IMR-90 (cell line): ENCODE measurements around the gene TIMP1. TPM values are rescaled to one million over a fixed set of nuclear protein-coding genes. Genes with fewer than 3 reads are reported as not detected.

ENCODE experiments used
- ATAC-seq: fragments of 200-7000 bp; cut with Tn5 transposase; 2 replicates; pipeline ENCODE4 v1.9.1; 2020; ENCODE audit warnings: low read depth, mild to moderate bottlenecking, moderate library complexity
- BruUV-seq: library from RNA; stranded (reverse); fragments of 400-500 nt; replicated peaks from 2 replicates; lab custom pipeline; 2021; lab: Mats Ljungman, UMichigan
- CTCF ChIA-PET: fragments of 300-600 bp; formaldehyde crosslinking; extraction: SDS; loops from one replicate; lab custom pipeline; 2021; ENCODE audit warnings: antibody characterized with exemption; lab: Yijun Ruan, JAX
- POLR2A ChIA-PET: fragments of 300-600 bp; sonication (Branson Sonifier 250); formaldehyde crosslinking; loops from one replicate; lab custom pipeline; 2022; ENCODE audit warnings: antibody characterized with exemption; ENCODE audit not compliant: unreplicated experiment; lab: Charles Lee
- DNase-seq: peaks from one replicate; pipeline ENCODE4 v3.0.0; 2013
- H2AFZ ChIP-seq: replicated peaks from 2 replicates; pipeline ENCODE3; 2013; ENCODE audit warnings: low read length, mild to moderate bottlenecking; ENCODE audit not compliant: poor library complexity
- H2AK5ac ChIP-seq: 2 replicates; pipeline ENCODE4 v1.6.1; 2013; ENCODE audit warnings: low read depth, low read length, inconsistent platforms
- H2AK9ac ChIP-seq: replicated peaks from 2 replicates; pipeline ENCODE3; 2013; ENCODE audit warnings: mild to moderate bottlenecking, low read depth, low read length, moderate library complexity; ENCODE audit not compliant: poor library complexity
- H2BK120ac ChIP-seq: 2 replicates; pipeline ENCODE4 v1.6.1; 2013; ENCODE audit warnings: low read depth, low read length, inconsistent platforms
- H2BK15ac ChIP-seq: 3 replicates; pipeline ENCODE4 v1.6.1; 2013; ENCODE audit warnings: low read depth, low read length, inconsistent platforms
- H2BK20ac ChIP-seq: 2 replicates; pipeline ENCODE4 v1.6.1; 2013; ENCODE audit warnings: low read depth, mild to moderate bottlenecking, inconsistent platforms, low read length, moderate library complexity
- H2BK5ac ChIP-seq: 2 replicates; pipeline ENCODE4 v1.6.1; 2013; ENCODE audit warnings: mild to moderate bottlenecking, low read depth, low read length, inconsistent platforms; ENCODE audit not compliant: poor library complexity, severe bottlenecking
- H3K14ac ChIP-seq: replicated peaks from 2 replicates; pipeline ENCODE4 v1.6.1; 2013; ENCODE audit warnings: low read depth, low read length, inconsistent platforms
- H3K18ac ChIP-seq: 2 replicates; pipeline ENCODE4 v1.6.1; 2013; ENCODE audit warnings: low read depth, low read length, control low read depth
- H3K23ac ChIP-seq: 2 replicates; pipeline ENCODE4 v1.6.1; 2013; ENCODE audit warnings: low read depth, low read length, inconsistent platforms
- H3K27ac ChIP-seq: 2 replicates; pipeline ENCODE4 v1.5.1; 2013; ENCODE audit warnings: mild to moderate bottlenecking, control low read depth, low read length; ENCODE audit not compliant: insufficient read depth
- H3K27me3 ChIP-seq: 2 replicates; pipeline ENCODE4 v1.6.1; 2013; ENCODE audit warnings: low read length; ENCODE audit not compliant: control insufficient read depth, insufficient read depth
- H3K36me3 ChIP-seq: 2 replicates; pipeline ENCODE4 v1.6.1; 2013; ENCODE audit warnings: low read length, mixed read lengths; ENCODE audit not compliant: control insufficient read depth, insufficient read depth
- H3K4ac ChIP-seq: 2 replicates; pipeline ENCODE4 v1.6.1; 2013; ENCODE audit warnings: low read depth, low read length, inconsistent platforms
- H3K4me1 ChIP-seq: 2 replicates; pipeline ENCODE4 v1.6.1; 2013; ENCODE audit warnings: low read length, mixed read lengths; ENCODE audit not compliant: control insufficient read depth, insufficient read depth
- H3K4me2 ChIP-seq: 2 replicates; pipeline ENCODE4 v1.6.1; 2013; ENCODE audit warnings: low read depth, mild to moderate bottlenecking, control low read depth, low read length, moderate library complexity
- H3K4me3 ChIP-seq: 2 replicates; pipeline ENCODE4 v1.5.1; 2013; ENCODE audit warnings: low read depth, mild to moderate bottlenecking, control low read depth, low read length, moderate library complexity; ENCODE audit not compliant: insufficient read depth
- H3K56ac ChIP-seq: 2 replicates; pipeline ENCODE4 v1.6.1; 2013; ENCODE audit warnings: low read length, inconsistent platforms; ENCODE audit not compliant: insufficient read depth; ENCODE audit errors: extremely low read depth
- H3K79me1 ChIP-seq, 2 experiments: 2 replicates each; pipeline ENCODE4 v1.6.1; 2013; ENCODE audit warnings: low read length in 2 of 2, inconsistent platforms in 1 of 2, low read depth in 1 of 2
- H3K9ac ChIP-seq: 2 replicates; pipeline ENCODE4 v1.6.1; 2013; ENCODE audit warnings: low read depth, low read length, control low read depth
- H3K9me1 ChIP-seq: 2 replicates; pipeline ENCODE4 v1.6.1; 2013; ENCODE audit warnings: low read length, inconsistent platforms; ENCODE audit not compliant: insufficient read depth
- H3K9me3 ChIP-seq: 2 replicates; pipeline ENCODE4 v1.6.1; 2013; ENCODE audit warnings: low read length; ENCODE audit not compliant: control insufficient read depth, insufficient read depth
- H4K20me1 ChIP-seq: 2 replicates; pipeline ENCODE4 v1.6.1; 2013; ENCODE audit warnings: low read length, inconsistent platforms; ENCODE audit not compliant: insufficient read depth
- H4K5ac ChIP-seq: 2 replicates; pipeline ENCODE4 v1.6.1; 2013; ENCODE audit warnings: mild to moderate bottlenecking, low read depth, low read length, control low read depth
- H4K8ac ChIP-seq, 2 experiments: 2 replicates each; pipeline ENCODE4 v1.6.1; 2013; ENCODE audit warnings: low read depth in 2 of 2, low read length in 2 of 2, control low read depth in 1 of 2, inconsistent platforms in 1 of 2
- H4K91ac ChIP-seq: 2 replicates; pipeline ENCODE4 v1.6.1; 2013; ENCODE audit warnings: low read depth, low read length, inconsistent platforms; ENCODE audit not compliant: insufficient read depth
- BHLHE40 ChIP-seq: fragments of 150-350 bp; IDR thresholded peaks from 2 replicates; pipeline ENCODE4 v1.6.1; 2016; ENCODE audit warnings: mild to moderate bottlenecking, low read depth, low read length
- CEBPB ChIP-seq: IDR thresholded peaks from 2 replicates; pipeline ENCODE4 v1.6.1; 2012; ENCODE audit warnings: low read depth, low read length, improper control_type of control experiment
- CHD1 ChIP-seq: IDR thresholded peaks from 2 replicates; pipeline ENCODE4 v1.6.1; 2012; ENCODE audit warnings: low read depth, low read length, improper control_type of control experiment
- FOS ChIP-seq: fragments of 150-350 bp; IDR thresholded peaks from 2 replicates; pipeline ENCODE4 v1.6.1; 2016; ENCODE audit warnings: low read depth, low read length
- MAFK ChIP-seq: IDR thresholded peaks from 2 replicates; pipeline ENCODE4 v1.6.1; 2012; ENCODE audit warnings: low read depth, low read length, improper control_type of control experiment
- MAZ ChIP-seq: IDR thresholded peaks from 2 replicates; pipeline ENCODE4 v1.6.1; 2012; ENCODE audit warnings: low read depth, mild to moderate bottlenecking, low read length, improper control_type of control experiment, moderate library complexity, borderline replicate concordance
- MXI1 ChIP-seq: IDR thresholded peaks from 2 replicates; pipeline ENCODE4 v1.6.1; 2012; ENCODE audit warnings: low read depth, mild to moderate bottlenecking, low read length, moderate library complexity, borderline replicate concordance
- NFE2L2 ChIP-seq: fragments of 150-350 bp; IDR thresholded peaks from 2 replicates; pipeline ENCODE4 v1.6.1; 2016; ENCODE audit warnings: low read depth, mild to moderate bottlenecking, low read length
- POLR2A ChIP-seq: IDR thresholded peaks from 2 replicates; pipeline ENCODE4 v1.6.1; 2012; ENCODE audit warnings: mild to moderate bottlenecking, low read depth, low read length
- RAD21 ChIP-seq: IDR thresholded peaks from 2 replicates; pipeline ENCODE4 v1.6.1; 2012; ENCODE audit warnings: low read length, improper control_type of control experiment
- RCOR1 ChIP-seq: IDR thresholded peaks from 2 replicates; pipeline ENCODE4 v1.6.1; 2012; ENCODE audit warnings: mild to moderate bottlenecking, low read length, improper control_type of control experiment; ENCODE audit not compliant: insufficient replicate concordance
- SMC3 ChIP-seq: fragments of 150-350 bp; IDR thresholded peaks from 2 replicates; pipeline ENCODE4 v1.6.1; 2016; ENCODE audit warnings: low read depth, mild to moderate bottlenecking, antibody characterized with exemption, low read length, moderate library complexity
- WGBS, 2 experiments: methylation state at CpG; one replicate each; pipeline versions ENCODE4 v1.1.5 to v1.1.7; 2013; ENCODE audit warnings: missing lambda C conversion rate in 2 of 2; ENCODE audit not compliant: insufficient read length in 1 of 2; ENCODE audit errors: extremely low coverage in 2 of 2; 5-methylcytosine and 5-hydroxymethylcytosine counted together
- dilution Hi-C: fragments of 300-500 bp; cut with HindIII; formaldehyde crosslinking; loops from one replicate; pipeline ENCODE4 v1.14.3; 2018; ENCODE audit warnings: low sequenced_read_pairs; ENCODE audit not compliant: unreplicated experiment
- in situ Hi-C: fragments of 300-500 bp; cut with MboI; formaldehyde crosslinking; loops from 3 replicates; pipeline ENCODE4 v1.14.3; 2019; ENCODE audit warnings: low sequenced_read_pairs, inconsistent platforms, mixed read lengths
- intact Hi-C: fragments of 100-400 bp; cut with micrococcal nuclease; formaldehyde crosslinking; loops from 2 replicates; pipeline ENCODE4 v1.10.0; 2022
- polyA plus RNA-seq, 3 experiments: library from polyadenylated mRNA; depleted of rRNA; stranded (reverse); fragments of >200 nt; gene quantifications; 2 replicates each; pipeline ENCODE4 v1.2.3, GENCODE V29; 2012; ENCODE audit warnings: low replicate concordance in 1 of 3
- total RNA-seq: library from RNA; depleted of rRNA; stranded (reverse); fragments of >200 nt; gene quantifications from 2 replicates; pipeline ENCODE4 v1.2.3, GENCODE V29; 2012
- TF ChIP-seq, protein P1 (sequence below): fragments of 150-350 bp; IDR thresholded peaks from 2 replicates; pipeline ENCODE4 v1.6.1; 2017; ENCODE audit warnings: mild to moderate bottlenecking, antibody characterized with exemption, low read length, low read depth
- TF ChIP-seq, protein P2 (sequence below): fragments of 150-350 bp; IDR thresholded peaks from 2 replicates; pipeline ENCODE4 v1.6.1; 2016; ENCODE audit warnings: low read depth, mild to moderate bottlenecking, low read length, moderate library complexity, borderline replicate concordance
- TF ChIP-seq, protein P3 (sequence below): conservative IDR thresholded peaks from 2 replicates; pipeline ENCODE4 v1.5.1; 2012; ENCODE audit warnings: mild to moderate bottlenecking, low read depth, low read length, improper control_type of control experiment

TIMP1 gene
- total and polyA plus RNA-seq, 2 of the 4 experiments (the other 2 are of a cell fraction), result 512 to 3,078 TPM

DNA sequence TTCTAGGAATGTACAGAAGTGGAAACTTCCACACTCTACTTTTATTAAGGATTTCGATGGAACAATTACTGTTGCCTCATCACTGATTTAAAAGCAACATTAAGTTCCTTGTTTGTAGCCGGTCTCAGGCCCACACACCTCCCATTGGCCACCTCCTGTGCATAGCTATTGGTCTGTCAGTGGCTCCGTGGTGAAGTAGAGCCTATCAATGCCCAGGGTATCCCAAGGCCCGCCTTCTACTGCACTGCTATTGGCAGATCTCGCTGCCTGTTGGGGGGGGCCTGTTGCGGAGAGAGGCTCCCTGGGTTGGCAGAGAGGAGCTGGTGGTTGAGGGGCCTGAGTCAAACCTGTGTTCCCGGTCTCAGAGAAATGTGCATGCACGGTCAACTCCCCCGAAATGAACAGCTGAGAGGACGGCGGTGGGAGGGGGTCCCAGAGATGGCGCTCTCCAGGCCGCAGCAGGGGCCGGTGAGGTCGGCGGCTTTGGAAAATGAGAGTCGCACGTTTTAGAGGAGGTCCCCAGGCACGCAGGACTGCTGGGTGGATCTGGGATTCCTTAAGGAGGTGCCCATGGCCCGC is 26.1 kb upstream of the TIMP1 start:
- H2AK9ac ChIP-seq, result peak overlapping the region; percentile 58
- peak; percentile 92 for DNase-seq
- peak overlapping the region; percentile 56 for H3K4me3 ChIP-seq
- H2BK15ac ChIP-seq, result no peak overlapping the region
- H2BK5ac ChIP-seq, result peak overlapping the region; percentile 71
- peaks cover 0 to 8% of the 10 kb centered on the region in 2 experiments; a peak in 1 of 4 replicates for H3K79me1 ChIP-seq
- peak overlapping the region; percentile 68 for H3K9ac ChIP-seq
- H3K27ac ChIP-seq, result peak overlapping the region; percentile 65
- H3K4me2 ChIP-seq, result peak overlapping the region; percentile 79
- H2BK20ac ChIP-seq, result no peak overlapping the region
- in situ Hi-C loops (no loop called here), intact Hi-C loops (no loop called here), dilution Hi-C loops (no loop called here)
- peak overlapping the region; percentile 11; the same call in 1 of the 2 replicates for H3K18ac ChIP-seq
- WGBS, 2 experiments, result 30% methylated on average over 4 of the region's 20 CpGs; no CpG with 5 or more reads in 1 of the 2 experiments
- no peaks in the 10 kb centered on the region for H3K36me3 ChIP-seq
- peak overlapping the region; percentile 95 for H2AFZ ChIP-seq
- H3K4ac ChIP-seq, result peak overlapping the region; percentile 88
- BruUV-seq, result no TSS peak
- H2AK5ac ChIP-seq, result no peak overlapping the region; the same call in 1 of the 2 replicates
- H3K56ac ChIP-seq, result peak overlapping the region; percentile 71
- no peaks in the 10 kb centered on the region for H3K4me1 ChIP-seq
- no peaks in the 10 kb centered on the region for H4K20me1 ChIP-seq
- H4K91ac ChIP-seq, result peak overlapping the region; percentile 39; the same call in 1 of the 2 replicates
- peak overlapping the region; percentile 34; the same call in 1 of the 2 replicates for H2BK120ac ChIP-seq
- peak overlapping the region; percentile 85 for H3K14ac ChIP-seq
- no peaks in the 10 kb centered on the region for H3K9me1 ChIP-seq
- CTCF ChIA-PET, result interaction anchor here (0.5 to 1.0 kb wide), 4 partner anchors 15 to 64 kb away, joined by 3 to 4 read pairs (median 3); no protein-coding TSS in a partner anchor
- ATAC-seq, result peak; percentile 93
- no peaks in the 10 kb centered on the region for H3K27me3 ChIP-seq
- peak overlapping the region; percentile 65 to 91 for H4K8ac ChIP-seq
- POLR2A ChIA-PET, result interaction anchor here (0.6 kb wide), 1 partner anchor 1052 kb away, joined by 4 read pairs; no protein-coding TSS in a partner anchor
- H3K23ac ChIP-seq, result peak overlapping the region; percentile 64
- H3K9me3 ChIP-seq, result no peaks in the 10 kb centered on the region
- H4K5ac ChIP-seq, result peak overlapping the region; percentile 65
- TF ChIP-seq, protein P1, sequence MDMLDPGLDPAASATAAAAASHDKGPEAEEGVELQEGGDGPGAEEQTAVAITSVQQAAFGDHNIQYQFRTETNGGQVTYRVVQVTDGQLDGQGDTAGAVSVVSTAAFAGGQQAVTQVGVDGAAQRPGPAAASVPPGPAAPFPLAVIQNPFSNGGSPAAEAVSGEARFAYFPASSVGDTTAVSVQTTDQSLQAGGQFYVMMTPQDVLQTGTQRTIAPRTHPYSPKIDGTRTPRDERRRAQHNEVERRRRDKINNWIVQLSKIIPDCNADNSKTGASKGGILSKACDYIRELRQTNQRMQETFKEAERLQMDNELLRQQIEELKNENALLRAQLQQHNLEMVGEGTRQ, result no peak
- TF ChIP-seq BHLHE40, result no peak
- TF ChIP-seq RCOR1, result no peak
- TF ChIP-seq CHD1, result no peak
- TF ChIP-seq MAFK, result no peak
- peak; percentile 68; the same call in 1 of the 2 replicates for TF ChIP-seq MAZ
- no peak for TF ChIP-seq RAD21
- no peak for TF ChIP-seq MXI1
- no peak for TF ChIP-seq NFE2L2
- TF ChIP-seq SMC3, result no peak
- peak; percentile 63; the same call in 1 of the 2 replicates for TF ChIP-seq FOS
- no peak for TF ChIP-seq POLR2A
- TF ChIP-seq, protein P2, sequence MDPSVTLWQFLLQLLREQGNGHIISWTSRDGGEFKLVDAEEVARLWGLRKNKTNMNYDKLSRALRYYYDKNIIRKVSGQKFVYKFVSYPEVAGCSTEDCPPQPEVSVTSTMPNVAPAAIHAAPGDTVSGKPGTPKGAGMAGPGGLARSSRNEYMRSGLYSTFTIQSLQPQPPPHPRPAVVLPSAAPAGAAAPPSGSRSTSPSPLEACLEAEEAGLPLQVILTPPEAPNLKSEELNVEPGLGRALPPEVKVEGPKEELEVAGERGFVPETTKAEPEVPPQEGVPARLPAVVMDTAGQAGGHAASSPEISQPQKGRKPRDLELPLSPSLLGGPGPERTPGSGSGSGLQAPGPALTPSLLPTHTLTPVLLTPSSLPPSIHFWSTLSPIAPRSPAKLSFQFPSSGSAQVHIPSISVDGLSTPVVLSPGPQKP, result no peak
- peak; percentile 73 for TF ChIP-seq CEBPB
- TF ChIP-seq, protein P3, sequence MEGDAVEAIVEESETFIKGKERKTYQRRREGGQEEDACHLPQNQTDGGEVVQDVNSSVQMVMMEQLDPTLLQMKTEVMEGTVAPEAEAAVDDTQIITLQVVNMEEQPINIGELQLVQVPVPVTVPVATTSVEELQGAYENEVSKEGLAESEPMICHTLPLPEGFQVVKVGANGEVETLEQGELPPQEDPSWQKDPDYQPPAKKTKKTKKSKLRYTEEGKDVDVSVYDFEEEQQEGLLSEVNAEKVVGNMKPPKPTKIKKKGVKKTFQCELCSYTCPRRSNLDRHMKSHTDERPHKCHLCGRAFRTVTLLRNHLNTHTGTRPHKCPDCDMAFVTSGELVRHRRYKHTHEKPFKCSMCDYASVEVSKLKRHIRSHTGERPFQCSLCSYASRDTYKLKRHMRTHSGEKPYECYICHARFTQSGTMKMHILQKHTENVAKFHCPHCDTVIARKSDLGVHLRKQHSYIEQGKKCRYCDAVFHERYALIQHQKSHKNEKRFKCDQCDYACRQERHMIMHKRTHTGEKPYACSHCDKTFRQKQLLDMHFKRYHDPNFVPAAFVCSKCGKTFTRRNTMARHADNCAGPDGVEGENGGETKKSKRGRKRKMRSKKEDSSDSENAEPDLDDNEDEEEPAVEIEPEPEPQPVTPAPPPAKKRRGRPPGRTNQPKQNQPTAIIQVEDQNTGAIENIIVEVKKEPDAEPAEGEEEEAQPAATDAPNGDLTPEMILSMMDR, result no peak
